ENCODE results near the gene C1QTNF6.

GRCh38 chr22:37179126-37179470, 8.9 kb downstream of the C1QTNF6 start:
- no peak for TF ChIP-seq EP300 (conservative IDR thresholded peaks at IDR 0.05; ENCODE audit: poor library complexity, severe bottlenecking)
- TF ChIP-seq CTCF (IDR thresholded peaks at IDR 0.05; ENCODE audit: poor library complexity, severe bottlenecking), result no peak
- TF ChIP-seq SMC3 (conservative IDR thresholded peaks at IDR 0.05; ENCODE audit: poor library complexity), result no peak

All from neural cell (in vitro differentiated cells).